ENCODE measurements around the gene PRPF38B.
A peak's percentile ranks its signal among the peaks of the same experiment; 100 is the strongest.

Gene PRPF38B, protein sequence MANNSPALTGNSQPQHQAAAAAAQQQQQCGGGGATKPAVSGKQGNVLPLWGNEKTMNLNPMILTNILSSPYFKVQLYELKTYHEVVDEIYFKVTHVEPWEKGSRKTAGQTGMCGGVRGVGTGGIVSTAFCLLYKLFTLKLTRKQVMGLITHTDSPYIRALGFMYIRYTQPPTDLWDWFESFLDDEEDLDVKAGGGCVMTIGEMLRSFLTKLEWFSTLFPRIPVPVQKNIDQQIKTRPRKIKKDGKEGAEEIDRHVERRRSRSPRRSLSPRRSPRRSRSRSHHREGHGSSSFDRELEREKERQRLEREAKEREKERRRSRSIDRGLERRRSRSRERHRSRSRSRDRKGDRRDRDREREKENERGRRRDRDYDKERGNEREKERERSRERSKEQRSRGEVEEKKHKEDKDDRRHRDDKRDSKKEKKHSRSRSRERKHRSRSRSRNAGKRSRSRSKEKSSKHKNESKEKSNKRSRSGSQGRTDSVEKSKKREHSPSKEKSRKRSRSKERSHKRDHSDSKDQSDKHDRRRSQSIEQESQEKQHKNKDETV

DNA sequence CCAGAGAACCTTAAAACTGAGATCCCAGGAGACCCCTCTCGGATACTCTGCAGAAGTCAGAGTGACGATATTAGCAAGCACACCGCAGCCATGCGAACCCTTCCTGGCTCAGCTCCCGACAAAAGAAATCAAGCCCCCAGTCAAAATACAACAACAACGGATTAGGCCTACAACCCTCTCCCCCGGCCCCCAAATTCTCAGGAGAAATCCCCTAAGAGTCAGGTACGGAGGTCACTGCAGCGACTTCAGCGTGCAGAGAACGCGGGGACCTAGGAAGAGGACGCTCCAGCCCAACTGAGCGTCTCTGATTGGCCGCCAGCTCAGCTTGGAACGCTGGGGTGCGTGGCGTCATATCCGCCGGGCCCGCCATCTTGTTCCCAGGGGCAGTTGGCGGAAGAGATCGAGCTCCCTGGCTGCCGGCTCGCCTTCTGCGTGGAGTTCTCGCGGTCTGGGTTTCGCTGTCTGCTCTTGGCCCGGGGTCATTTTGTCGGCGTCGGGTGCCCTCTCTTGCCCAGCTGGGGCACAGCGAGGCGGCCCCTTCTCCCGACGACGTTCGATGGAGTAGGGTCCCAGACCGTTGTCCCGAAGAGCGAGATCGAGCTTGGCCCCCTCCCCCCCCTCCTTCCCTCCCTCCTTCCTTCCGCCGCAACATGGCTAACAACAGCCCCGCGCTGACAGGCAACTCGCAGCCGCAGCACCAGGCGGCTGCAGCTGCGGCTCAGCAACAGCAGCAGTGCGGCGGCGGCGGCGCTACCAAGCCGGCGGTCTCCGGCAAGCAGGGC, at the start of gene PRPF38B:
Gene PRPF38B, plus strand, starts transcription at position 369 of the 782 bp plus-strand sequence. Its CDS starts 282 bp downstream, at position 651.
- Mint-ChIP-seq H3K4me1 (peaks cover 40% of the 10 kb centered on the region), H3K4me3 (peak within 1 kb of the TSS; percentile 94), H3K27me3 (peaks cover 7% of the 10 kb centered on the region), H3K9me3 (no peaks in the 10 kb centered on the region), H3K27ac (peak within 1 kb of the TSS; percentile 98), H3K36me3 (peaks cover 34% of the 10 kb centered on the region)
- DNase-seq, result peak; percentile 97
- CTCF ChIA-PET, result interaction anchor here (1.0 to 2.8 kb wide), 11 partner anchors 9 to 420 kb away, joined by 3 to 34 read pairs (median 4); partner anchors contain the start of gene HENMT1

DNA sequence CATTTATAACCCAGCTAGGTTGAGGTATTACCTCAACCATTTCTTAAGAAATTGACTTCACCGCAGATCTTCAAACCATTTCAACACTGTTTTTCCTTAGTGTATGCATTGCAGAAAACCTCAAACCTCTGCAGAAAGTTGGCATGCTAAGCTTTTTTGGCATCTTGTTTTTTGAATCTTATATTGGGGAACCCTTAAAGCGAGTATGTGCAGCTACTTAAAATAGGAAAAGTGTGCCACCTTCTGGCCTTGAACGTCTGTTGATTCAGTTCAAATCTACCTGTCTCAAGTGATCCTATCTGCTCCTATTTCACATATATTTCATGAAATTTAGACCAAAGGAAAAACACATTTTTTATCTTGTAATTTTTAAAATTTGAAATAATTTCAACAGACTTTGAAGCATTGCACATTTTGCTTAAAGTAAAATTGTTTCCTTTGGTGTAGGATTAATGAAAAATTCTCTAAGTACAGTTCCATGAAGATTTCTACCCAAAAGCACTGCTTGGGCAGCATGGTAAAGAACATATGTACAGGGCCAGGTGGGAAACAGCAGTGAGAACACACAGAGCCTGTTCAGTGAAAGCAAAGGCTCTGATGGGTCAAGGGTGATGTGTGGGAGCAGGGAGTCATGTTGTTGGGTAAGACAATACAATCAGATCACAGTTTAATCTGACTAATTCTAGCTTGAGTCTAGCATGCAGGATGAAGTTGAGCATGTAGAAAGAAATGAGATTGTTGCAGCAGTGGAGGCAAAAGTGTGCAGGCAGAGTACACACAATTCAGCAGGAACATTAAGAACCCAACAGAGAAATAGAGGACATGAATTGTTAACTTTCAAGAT, 48.4 kb upstream of the PRPF38B start:
- Mint-ChIP-seq H3K36me3 (peaks cover 43% of the 10 kb centered on the region), H3K27ac (peak overlapping the region; percentile 100)

DNA sequence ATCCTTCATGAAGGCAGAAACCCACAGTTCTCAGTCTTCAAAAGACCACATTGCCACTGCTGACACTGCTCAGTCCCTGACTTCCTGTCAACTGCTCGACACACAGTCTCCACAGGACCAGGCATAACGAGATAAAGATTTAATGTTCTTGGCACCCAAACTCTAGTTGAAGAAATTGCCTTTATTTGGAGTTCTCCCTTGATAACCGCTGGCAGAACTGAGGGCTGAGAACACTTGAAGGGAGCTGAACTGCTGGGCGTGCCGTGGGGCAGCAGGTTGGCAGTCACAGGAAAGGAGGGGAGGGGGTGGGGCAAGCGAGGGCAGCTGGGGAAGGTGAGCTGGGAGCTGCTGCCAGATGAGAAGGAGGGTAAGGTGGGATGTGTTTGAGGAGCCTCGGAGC, 47.1 kb upstream of the PRPF38B start:
- Mint-ChIP-seq H3K27me3 (no peaks in the 10 kb centered on the region), H3K9me3 (peaks cover 12% of the 10 kb centered on the region), H3K4me3 (peak overlapping the region; percentile 62), H3K36me3 (peaks cover 49% of the 10 kb centered on the region), H3K4me1 (peaks cover 66% of the 10 kb centered on the region), H3K27ac (peak overlapping the region; percentile 100)
- DNase-seq, result peak; percentile 65
- CTCF ChIA-PET, result interaction anchor here (0.7 to 6.4 kb wide), 14 partner anchors 17 to 863 kb away, joined by 3 to 84 read pairs (median 4); partner anchors contain the start of genes EEIG2 and PRPF38B

More for the DNA sequence above, 48.4 kb upstream of the PRPF38B start:
- Mint-ChIP-seq H3K4me1 (peaks cover 73% of the 10 kb centered on the region), H3K4me3 (no peak overlapping the region), H3K9me3 (peaks cover 15% of the 10 kb centered on the region), H3K27me3 (no peaks in the 10 kb centered on the region)
- CTCF ChIA-PET, result interaction anchor here (0.6 to 6.4 kb wide), 18 partner anchors 10 to 517 kb away, joined by 3 to 84 read pairs (median 4); partner anchors contain the start of genes EEIG2 and PRPF38B
- peak; percentile 68 for DNase-seq

DNA sequence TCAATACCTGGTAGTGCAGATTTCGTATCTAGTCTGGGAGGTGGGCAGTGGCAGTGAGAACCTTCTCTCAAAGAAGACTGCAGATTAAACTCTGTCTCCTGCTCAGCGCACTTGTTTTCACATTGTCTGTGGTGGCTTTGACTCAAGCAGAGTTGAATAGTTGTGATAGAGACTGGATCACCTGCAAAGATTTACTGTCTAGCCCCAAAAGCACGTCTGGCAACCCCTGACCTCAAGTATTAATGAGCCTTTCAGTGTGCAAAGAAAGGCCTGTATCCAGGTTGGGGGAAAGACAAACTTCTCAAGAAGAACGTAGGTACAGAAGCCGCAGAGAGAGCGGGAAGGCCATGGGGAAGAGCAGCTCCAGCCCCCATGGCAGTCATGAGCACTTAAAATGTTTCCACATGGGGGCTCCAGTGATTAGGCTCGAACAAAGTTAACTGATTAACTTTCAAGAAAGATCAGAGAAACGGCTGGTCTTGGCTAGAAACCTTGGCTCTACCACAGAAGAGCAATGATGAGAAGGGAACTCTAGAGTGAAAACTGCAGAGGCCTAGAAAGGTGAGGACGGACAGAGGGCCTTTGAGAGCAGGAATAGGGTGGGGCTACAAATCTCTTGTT, 46.4 kb upstream of the PRPF38B start:
- no peak for DNase-seq
- peak overlapping the region; percentile 100 for H3K27ac Mint-ChIP-seq
- no peaks in the 10 kb centered on the region for H3K27me3 Mint-ChIP-seq
- H3K36me3 Mint-ChIP-seq, result peaks cover 50% of the 10 kb centered on the region
- H3K4me3 Mint-ChIP-seq, result peak overlapping the region; percentile 62
- CTCF ChIA-PET, result interaction anchor here (0.7 to 6.4 kb wide), 8 partner anchors 15 to 227 kb away, joined by 3 to 84 read pairs (median 10); partner anchors contain the start of genes EEIG2, HENMT1 and PRPF38B
- peaks cover 7% of the 10 kb centered on the region for H3K9me3 Mint-ChIP-seq
- peaks cover 60% of the 10 kb centered on the region for H3K4me1 Mint-ChIP-seq

DNA sequence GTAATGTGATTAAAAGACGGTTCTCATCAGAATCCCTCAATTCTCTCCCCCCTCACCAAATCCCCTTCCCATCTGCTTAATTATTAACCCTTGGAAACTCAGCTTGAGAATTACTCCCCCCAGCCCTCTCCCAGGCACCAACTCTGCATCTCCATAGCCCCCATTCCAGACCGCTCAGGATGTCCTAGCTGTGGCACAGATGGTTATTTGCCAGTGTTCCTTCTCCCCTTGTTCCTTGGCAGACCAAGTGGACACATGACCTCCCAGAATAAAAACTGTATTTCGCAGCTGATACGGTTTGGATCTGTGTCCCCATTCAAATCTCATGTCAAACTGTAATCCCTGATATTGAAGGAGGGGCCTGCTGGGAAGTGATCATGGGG, 45.9 kb upstream of the PRPF38B start:
- CTCF ChIA-PET, result interaction anchor here (0.7 to 6.4 kb wide), 7 partner anchors 14 to 227 kb away, joined by 3 to 84 read pairs (median 14); partner anchors contain the start of genes EEIG2, HENMT1 and PRPF38B
- H3K9me3 Mint-ChIP-seq, result peaks cover 7% of the 10 kb centered on the region
- peaks cover 60% of the 10 kb centered on the region for H3K4me1 Mint-ChIP-seq
- H3K36me3 Mint-ChIP-seq, result peaks cover 55% of the 10 kb centered on the region
- H3K27me3 Mint-ChIP-seq, result no peaks in the 10 kb centered on the region
- DNase-seq, result no peak
- H3K27ac Mint-ChIP-seq, result peak overlapping the region; percentile 100
- H3K4me3 Mint-ChIP-seq, result peak overlapping the region; percentile 62

DNA sequence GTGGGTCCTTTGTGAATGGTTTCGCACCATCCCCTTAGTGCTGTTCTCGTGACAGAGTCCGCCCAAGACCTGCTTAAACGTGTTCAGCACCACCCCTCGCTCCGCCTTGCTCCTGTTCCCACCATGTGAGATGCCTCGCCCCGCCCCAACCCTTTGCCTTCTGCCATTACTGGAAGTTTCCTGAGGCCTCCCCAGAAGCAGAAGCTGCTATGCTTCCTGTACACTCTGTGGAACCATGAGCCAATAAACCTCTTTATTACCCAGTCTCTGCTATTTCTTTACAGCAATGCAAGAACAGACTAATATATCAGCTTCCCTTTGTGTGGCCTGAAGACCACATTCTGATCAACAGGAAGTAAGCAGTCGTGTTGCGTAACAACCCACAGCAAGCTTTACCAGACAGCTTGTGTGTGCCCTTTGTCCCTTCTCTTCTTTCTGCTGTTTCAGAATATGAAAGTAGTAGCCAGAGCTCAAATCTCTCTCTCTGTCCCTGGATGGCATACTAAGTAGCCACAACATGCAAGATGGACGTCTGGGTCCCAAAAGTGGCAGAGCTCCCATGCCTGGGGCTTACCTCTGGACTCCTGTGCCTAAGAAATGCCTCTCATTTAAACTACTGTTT, 45.4 kb upstream of the PRPF38B start:
- Mint-ChIP-seq H3K4me1 (peaks cover 57% of the 10 kb centered on the region), H3K27ac (peak overlapping the region; percentile 100), H3K36me3 (peaks cover 59% of the 10 kb centered on the region), H3K9me3 (peaks cover 7% of the 10 kb centered on the region), H3K4me3 (peak overlapping the region; percentile 62), H3K27me3 (no peaks in the 10 kb centered on the region)
- CTCF ChIA-PET, result interaction anchor here (0.8 to 6.4 kb wide), 9 partner anchors 14 to 446 kb away, joined by 3 to 84 read pairs (median 4); partner anchors contain the start of genes EEIG2, HENMT1, PRPF38B and SLC25A24
- peak; percentile 81 for DNase-seq

DNA sequence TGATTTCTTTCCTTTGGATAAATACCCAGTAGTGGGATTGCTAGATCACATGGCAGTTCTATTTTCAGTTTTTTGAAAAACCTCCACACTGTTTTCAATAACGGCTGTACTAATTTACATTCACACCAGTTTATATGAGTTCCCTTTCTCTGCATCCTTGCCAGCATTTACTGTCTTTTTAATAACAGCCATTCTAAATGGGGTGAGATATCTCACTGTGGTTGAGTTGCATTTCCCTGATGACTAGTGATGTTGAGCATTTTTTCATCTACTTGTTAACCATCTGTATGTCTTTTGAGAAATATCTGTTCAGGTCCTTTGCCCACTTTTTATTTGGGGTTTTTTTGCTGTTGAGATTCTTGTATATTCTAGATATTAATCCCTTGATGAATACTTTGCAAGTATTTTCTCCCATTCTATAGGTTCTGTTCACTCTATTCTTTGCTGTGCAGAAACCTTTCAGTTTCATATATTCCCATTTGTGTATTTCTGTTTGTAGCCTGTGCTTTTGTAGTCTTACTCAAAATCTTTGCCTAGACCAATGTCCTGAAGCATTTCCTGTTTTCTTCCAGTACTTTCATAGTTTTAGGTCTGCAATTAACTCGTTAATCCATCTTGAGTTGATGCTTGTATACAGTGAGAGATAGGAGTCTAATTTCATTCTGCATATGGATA, 38.5 kb upstream of the PRPF38B start:
- Mint-ChIP-seq H3K4me3 (no peak overlapping the region), H3K36me3 (peaks cover 60% of the 10 kb centered on the region), H3K27ac (no peak overlapping the region), H3K27me3 (no peaks in the 10 kb centered on the region), H3K9me3 (no peaks in the 10 kb centered on the region), H3K4me1 (peaks cover 9% of the 10 kb centered on the region)
- CTCF ChIA-PET, result no interaction called here
- no peak for DNase-seq

DNA sequence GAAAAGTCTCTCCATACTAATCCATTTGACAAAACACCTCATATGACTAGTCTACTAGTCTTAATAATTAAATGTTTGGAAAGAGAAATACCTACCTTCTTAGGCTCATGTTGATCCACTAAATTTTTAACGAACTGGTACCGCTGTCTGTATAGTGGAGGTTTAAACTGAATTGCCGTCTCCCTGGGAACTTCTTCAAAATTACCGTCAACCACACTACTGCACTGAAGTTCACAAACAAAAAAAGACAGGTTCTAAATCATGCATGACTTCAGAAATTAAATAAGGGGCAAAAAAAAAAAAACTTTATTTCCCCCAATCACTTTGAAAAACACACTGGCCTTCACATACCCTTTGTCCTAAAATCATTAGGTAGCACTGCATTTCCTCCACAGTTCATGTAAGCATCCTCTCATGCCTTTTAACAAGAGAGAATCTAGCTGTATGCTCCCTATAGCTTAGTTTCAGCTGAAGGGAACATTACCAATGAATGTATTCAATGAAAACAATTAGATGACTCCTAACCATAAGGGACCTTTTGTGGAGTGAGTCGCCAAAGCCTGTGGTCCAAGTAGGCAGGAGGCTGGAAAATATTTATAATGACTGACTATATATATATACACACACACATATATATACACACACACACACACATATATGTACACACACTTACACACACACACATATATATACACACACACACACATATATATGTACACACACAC, 34.6 kb upstream of the PRPF38B start:
- H3K4me1 Mint-ChIP-seq, result peaks cover 37% of the 10 kb centered on the region

DNA sequence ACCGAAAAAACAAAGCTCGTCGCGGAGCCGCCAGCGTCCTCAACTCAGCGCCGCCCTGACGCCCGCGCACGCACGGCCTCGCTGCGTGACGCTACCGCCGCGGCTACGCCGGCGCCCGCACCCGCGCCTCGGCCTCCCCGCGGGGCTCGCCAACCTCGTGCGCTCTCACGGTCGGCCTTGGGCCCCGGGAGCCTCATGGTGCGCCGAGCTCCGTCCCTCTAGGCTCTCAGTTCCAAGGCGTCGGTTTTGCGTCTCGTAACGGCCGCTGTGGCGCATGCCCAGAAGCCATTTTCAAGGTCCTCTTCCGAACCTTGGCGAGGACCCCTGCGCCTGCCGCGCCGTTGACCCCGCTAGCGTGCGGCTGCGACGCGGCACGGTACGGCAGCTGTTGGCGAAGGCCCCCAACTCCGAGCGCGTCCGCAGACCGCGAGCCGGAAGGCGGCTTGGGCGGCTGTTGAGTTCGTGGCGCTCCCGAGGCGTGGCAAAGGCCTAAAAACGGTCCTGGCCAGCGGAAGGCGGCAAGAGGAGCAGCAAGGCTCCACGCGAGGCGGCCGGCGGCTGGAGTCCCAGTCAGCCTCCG, 31.0 kb upstream of the PRPF38B start, which contains the start of gene HENMT1:
Gene HENMT1, minus strand, starts transcription at position 64 of the 580 bp plus-strand sequence. CDS start 1,209 bp downstream, outside the sequence.
- Mint-ChIP-seq H3K9me3 (no peaks in the 10 kb centered on the region), H3K27me3 (no peaks in the 10 kb centered on the region), H3K36me3 (peaks cover 13% of the 10 kb centered on the region), H3K4me1 (peaks cover 40% of the 10 kb centered on the region), H3K4me3 (peak within 1 kb of the TSS; percentile 81), H3K27ac (peak within 1 kb of the TSS; percentile 97)
- DNase-seq, result peak; percentile 86
- CTCF ChIA-PET, result interaction anchor here (0.7 to 2.4 kb wide), 5 partner anchors 14 to 102 kb away, joined by 3 to 14 read pairs (median 4); partner anchors contain the start of gene PRPF38B

More for the DNA sequence above, 34.6 kb upstream of the PRPF38B start:
- no peaks in the 10 kb centered on the region for H3K27me3 Mint-ChIP-seq
- peaks cover 34% of the 10 kb centered on the region for H3K36me3 Mint-ChIP-seq
- H3K9me3 Mint-ChIP-seq, result no peaks in the 10 kb centered on the region
- no peak overlapping the region for H3K4me3 Mint-ChIP-seq
- no peak for DNase-seq
- CTCF ChIA-PET, result no interaction called here
- no peak overlapping the region for H3K27ac Mint-ChIP-seq

DNA sequence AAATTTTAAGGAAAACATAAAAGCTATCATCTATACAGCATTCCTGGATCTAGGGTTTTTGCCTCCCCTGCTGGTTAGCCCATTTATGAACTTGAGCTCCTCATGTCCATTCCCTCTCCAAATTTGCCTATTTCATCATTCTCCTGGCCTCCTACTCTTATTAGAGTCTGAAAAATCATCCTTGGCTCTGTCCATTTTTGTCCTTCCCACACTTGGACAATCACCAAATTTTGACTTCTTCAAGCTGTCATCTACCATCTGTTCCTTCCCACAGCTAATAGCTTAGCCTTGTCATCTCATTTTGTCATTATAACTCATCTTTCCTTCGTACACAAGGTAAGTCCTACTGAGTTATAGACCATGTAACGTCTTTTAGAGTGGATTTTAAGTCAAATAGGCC, 29.0 kb upstream of the PRPF38B start:
- no peaks in the 10 kb centered on the region for H3K27me3 Mint-ChIP-seq
- no peak overlapping the region for H3K4me3 Mint-ChIP-seq
- H3K36me3 Mint-ChIP-seq, result peaks cover 4% of the 10 kb centered on the region
- H3K27ac Mint-ChIP-seq, result peak overlapping the region; percentile 61
- CTCF ChIA-PET, result interaction anchor here (0.6 to 1.8 kb wide), 4 partner anchors 16 to 535 kb away, joined by 3 to 5 read pairs (median 4); no protein-coding TSS in a partner anchor
- no peaks in the 10 kb centered on the region for H3K9me3 Mint-ChIP-seq
- H3K4me1 Mint-ChIP-seq, result peaks cover 38% of the 10 kb centered on the region
- no peak for DNase-seq

DNA sequence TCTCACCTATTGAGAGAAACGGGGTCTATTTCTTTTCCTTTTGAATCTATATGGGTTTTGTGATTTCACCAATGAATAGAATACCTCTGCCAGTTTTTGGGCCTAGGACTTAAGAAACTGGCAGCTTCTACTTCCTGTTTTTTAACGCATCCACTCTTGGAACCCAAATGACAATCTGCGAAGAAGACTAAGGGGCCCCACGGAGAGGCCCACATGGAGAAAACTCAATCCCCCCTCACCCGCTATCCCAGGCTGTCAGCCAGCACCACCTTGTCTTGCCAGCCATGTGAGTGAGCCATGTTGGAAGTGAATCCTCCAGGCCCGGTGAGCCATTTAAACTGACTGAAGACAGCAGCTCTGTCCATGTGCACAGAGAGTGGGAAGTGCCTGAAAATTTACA, 27.6 kb upstream of the PRPF38B start:
- H3K4me1 Mint-ChIP-seq, result peaks cover 33% of the 10 kb centered on the region
- CTCF ChIA-PET, result no interaction called here
- H3K27me3 Mint-ChIP-seq, result peaks cover 8% of the 10 kb centered on the region
- no peaks in the 10 kb centered on the region for H3K9me3 Mint-ChIP-seq
- H3K4me3 Mint-ChIP-seq, result no peak overlapping the region
- H3K27ac Mint-ChIP-seq, result no peak overlapping the region
- H3K36me3 Mint-ChIP-seq, result peaks cover 2% of the 10 kb centered on the region
- no peak for DNase-seq
